ENCODE results near the gene SLC47A2.

- TF ChIP-seq, protein P1, sequence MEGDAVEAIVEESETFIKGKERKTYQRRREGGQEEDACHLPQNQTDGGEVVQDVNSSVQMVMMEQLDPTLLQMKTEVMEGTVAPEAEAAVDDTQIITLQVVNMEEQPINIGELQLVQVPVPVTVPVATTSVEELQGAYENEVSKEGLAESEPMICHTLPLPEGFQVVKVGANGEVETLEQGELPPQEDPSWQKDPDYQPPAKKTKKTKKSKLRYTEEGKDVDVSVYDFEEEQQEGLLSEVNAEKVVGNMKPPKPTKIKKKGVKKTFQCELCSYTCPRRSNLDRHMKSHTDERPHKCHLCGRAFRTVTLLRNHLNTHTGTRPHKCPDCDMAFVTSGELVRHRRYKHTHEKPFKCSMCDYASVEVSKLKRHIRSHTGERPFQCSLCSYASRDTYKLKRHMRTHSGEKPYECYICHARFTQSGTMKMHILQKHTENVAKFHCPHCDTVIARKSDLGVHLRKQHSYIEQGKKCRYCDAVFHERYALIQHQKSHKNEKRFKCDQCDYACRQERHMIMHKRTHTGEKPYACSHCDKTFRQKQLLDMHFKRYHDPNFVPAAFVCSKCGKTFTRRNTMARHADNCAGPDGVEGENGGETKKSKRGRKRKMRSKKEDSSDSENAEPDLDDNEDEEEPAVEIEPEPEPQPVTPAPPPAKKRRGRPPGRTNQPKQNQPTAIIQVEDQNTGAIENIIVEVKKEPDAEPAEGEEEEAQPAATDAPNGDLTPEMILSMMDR (IDR thresholded peaks at IDR 0.05), result no peak
- no peak for TF ChIP-seq POLR2A (IDR thresholded peaks at IDR 0.05)
These were observed 1.7 kb upstream of the SLC47A2 start for GRCh38 chr17:19718041-19718612.
